Lower lobe of right lung (tissue), 2 donors: ENCODE data around the gene THOC6. TPM values are rescaled to one million over a fixed set of nuclear protein-coding genes. Genes with fewer than 3 reads are reported as not detected.

Experiments
- ATAC-seq, 2 donors: fragments of 200-7000 bp; cut with Tn5 transposase; one replicate each; pipeline ENCODE4 v1.9.1; 2020 to 2022; ENCODE audit warnings: mild to moderate bottlenecking in 2 of 2, moderate library complexity in 2 of 2
- DNase-seq: peaks from one replicate; pipeline ENCODE4 v3.0.0-alpha.2; 2020
- H3K27ac ChIP-seq: fragments of 200-600 bp; one replicate; pipeline ENCODE4 v1.8.0; 2022
- H3K27me3 ChIP-seq: fragments of 200-600 bp; one replicate; pipeline ENCODE4 v1.8.0; 2022; ENCODE audit warnings: low read depth
- H3K36me3 ChIP-seq: fragments of 200-600 bp; one replicate; pipeline ENCODE4 v1.8.0; 2022; ENCODE audit warnings: mild to moderate bottlenecking
- H3K4me1 ChIP-seq: fragments of 200-600 bp; one replicate; pipeline ENCODE4 v1.8.0; 2022
- H3K4me3 ChIP-seq: fragments of 200-600 bp; one replicate; pipeline ENCODE4 v1.8.0; 2022; ENCODE audit warnings: mild to moderate bottlenecking
- H3K9me3 ChIP-seq: fragments of 200-600 bp; one replicate; pipeline ENCODE4 v1.8.0; 2022
- CTCF ChIP-seq: fragments of 200-600 bp; IDR thresholded peaks from one replicate; pipeline ENCODE4 v1.8.0; 2022; ENCODE audit warnings: antibody characterized with exemption, mild to moderate bottlenecking
- intact Hi-C: fragments of 100-400 bp; cut with DNase I; formaldehyde crosslinking; loops from one replicate; pipeline ENCODE4 v1.11.0; 2022
- total RNA-seq: library from RNA; stranded (reverse); fragmentation: NEBNext Ultra II Directional; extraction: Animal tissue kit (Norgen Biotek cat#: 25700); gene quantifications from one replicate; pipeline ENCODE4 v1.2.1, GENCODE V29; 2021
- donor health status: DM: no; HTN: yes; CAD: no; lungs with severe emphysema.

Gene THOC6
- total RNA-seq, 1 donor from 2014 or later, result 26.8 TPM

DNA sequence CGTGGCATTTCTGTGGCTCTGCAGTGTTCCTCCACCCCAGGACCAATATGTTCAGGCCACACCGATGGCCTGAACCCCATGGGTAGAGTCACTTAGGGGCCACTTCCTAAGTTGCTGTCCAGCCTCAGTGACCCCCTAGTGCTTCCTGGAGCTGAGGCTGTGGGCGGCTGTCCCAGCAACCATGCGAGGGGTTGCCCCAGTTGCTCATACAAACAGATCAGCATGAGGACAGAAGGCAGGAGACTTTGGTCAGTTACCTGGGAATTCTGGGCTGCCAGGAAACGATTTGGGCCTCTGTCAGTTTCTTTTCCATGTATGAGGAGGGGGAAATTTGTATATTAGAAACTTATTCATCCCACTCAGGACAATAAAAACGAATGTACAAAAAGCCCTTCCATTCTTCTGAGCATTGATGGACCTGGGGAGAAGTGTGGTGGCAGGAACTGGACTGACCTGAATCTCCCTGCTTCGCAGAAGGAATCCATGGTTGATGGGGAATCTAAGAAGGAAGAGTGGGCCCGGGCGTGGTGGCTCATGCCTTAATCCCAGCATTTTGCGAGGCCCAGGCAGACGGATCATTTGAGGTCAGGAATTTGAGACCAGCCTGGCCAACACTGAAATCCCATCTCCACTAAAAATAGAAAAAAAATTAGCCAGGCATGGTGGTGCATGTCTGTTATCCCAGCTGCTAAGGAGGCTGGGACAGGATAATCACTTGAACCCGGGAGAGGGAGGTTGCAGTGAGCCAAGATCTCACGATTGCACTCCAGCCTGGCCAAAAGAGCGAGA is 36.7 kb downstream of the THOC6 start:
- intact Hi-C loops, result no loop called here
- H3K36me3 ChIP-seq, result no peaks in the 10 kb centered on the region
- peaks cover 41% of the 10 kb centered on the region for H3K4me1 ChIP-seq
- H3K27ac ChIP-seq, result peak overlapping the region; percentile 86
- ATAC-seq (no peak), DNase-seq (no peak)
- TF ChIP-seq CTCF, result no peak
- no peak overlapping the region for H3K4me3 ChIP-seq
- no peaks in the 10 kb centered on the region for H3K27me3 ChIP-seq
- H3K9me3 ChIP-seq, result no peaks in the 10 kb centered on the region

GRCh38 chr16:3062553-3062952 is 38.7 kb downstream of the THOC6 start:
- no peak for TF ChIP-seq CTCF
- no peaks in the 10 kb centered on the region for H3K9me3 ChIP-seq
- H3K36me3 ChIP-seq, result no peaks in the 10 kb centered on the region
- intact Hi-C loops, result no loop called here
- DNase-seq (no peak), ATAC-seq (no peak)
- H3K4me1 ChIP-seq, result peaks cover 45% of the 10 kb centered on the region
- H3K27me3 ChIP-seq, result no peaks in the 10 kb centered on the region
- no peak overlapping the region for H3K4me3 ChIP-seq
- H3K27ac ChIP-seq, result no peak overlapping the region

DNA sequence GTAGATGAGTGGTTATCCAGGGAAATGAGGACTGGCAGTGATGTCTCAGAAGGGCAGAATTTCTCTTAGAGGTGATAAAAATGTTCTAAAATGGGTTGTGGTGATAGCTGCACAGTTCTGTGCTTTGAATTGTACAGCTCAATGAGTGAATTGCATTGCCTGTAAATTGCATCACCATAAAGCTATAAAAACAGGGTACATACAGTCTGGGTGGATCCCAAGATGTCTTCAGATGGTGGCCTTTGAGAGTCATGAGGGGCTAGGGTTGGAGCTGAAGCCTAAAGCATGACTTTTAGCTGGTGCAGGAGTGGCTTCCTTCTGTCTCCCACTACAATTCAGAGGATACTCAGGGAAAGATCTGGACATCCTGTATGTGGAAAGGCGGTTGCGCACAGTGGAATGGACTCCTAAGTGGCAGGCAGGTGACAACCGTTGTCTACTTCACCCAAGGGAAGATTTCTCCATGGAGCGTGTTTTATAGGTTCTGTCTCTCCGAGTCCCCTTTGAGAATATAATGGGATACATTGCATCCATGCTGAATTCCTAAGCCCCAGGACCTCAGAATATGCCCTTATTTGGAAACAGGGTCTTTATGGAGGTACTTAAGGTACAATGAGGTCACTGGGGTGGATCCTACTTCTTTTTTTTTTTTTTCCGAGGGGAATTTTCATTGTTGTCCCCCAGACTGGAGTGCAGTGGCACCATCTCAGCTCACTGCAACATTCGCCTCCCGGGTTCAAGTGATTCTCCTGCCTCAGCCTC is 40.0 kb downstream of the THOC6 start:
- Histone ChIP-seq H3K27me3 (no peaks in the 10 kb centered on the region), H3K4me1 (peaks cover 35% of the 10 kb centered on the region), H3K36me3 (peaks cover 4% of the 10 kb centered on the region), H3K4me3 (no peak overlapping the region), H3K27ac (no peak overlapping the region), H3K9me3 (no peaks in the 10 kb centered on the region)
- DNase-seq (no peak), ATAC-seq (no peak)
- intact Hi-C loops, result no loop called here
- TF ChIP-seq CTCF, result no peak

DNA sequence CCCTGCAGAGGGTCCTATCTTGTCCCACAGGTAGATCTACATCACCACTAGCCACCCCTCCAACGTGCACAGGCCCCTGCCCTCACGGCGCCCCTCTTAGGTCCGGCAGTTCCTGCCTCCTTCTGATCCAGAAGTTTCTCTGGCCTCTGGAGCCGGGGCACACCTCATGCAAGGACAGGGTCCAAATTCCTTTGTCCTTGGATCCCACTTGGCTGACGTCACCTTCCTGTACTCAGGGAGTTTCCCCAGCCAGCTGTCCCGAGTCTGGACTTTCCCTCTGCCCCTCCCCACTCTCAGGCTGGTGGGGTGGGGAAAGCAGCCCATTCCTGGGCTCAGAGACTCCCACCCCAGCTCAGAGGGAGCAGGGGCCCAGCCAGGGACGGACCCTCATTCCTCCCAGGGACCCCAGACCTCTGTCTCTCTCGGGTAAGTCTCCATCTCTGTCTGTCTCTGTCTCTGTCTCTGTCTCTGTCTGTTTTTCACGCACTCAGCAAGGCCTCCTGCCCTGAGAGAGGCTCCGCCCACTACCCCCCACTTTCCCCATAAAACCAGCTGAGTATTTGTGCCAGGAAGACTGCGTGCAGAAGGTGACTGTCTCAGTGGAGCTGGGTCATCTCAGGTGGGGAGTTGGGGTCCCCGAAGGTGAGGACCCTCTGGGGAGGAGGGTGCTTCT is 41.4 kb downstream of the THOC6 start, which contains the start of gene IL32:
TSS of gene IL32 (plus strand) at position 572 of the 673 bp plus-strand sequence. CDS start 172 bp downstream, outside the sequence.
- peaks cover 27% of the 10 kb centered on the region for H3K4me1 ChIP-seq
- TF ChIP-seq CTCF, result no peak
- peak; percentile 78 to 89 for ATAC-seq
- no peak for DNase-seq
- no peaks in the 10 kb centered on the region for H3K27me3 ChIP-seq
- intact Hi-C loops, result no loop called here
- peak within 1 kb of the TSS; percentile 59 for H3K4me3 ChIP-seq
- no peaks in the 10 kb centered on the region for H3K9me3 ChIP-seq
- H3K27ac ChIP-seq, result peak within 1 kb of the TSS; percentile 80
- H3K36me3 ChIP-seq, result peaks cover 4% of the 10 kb centered on the region

DNA sequence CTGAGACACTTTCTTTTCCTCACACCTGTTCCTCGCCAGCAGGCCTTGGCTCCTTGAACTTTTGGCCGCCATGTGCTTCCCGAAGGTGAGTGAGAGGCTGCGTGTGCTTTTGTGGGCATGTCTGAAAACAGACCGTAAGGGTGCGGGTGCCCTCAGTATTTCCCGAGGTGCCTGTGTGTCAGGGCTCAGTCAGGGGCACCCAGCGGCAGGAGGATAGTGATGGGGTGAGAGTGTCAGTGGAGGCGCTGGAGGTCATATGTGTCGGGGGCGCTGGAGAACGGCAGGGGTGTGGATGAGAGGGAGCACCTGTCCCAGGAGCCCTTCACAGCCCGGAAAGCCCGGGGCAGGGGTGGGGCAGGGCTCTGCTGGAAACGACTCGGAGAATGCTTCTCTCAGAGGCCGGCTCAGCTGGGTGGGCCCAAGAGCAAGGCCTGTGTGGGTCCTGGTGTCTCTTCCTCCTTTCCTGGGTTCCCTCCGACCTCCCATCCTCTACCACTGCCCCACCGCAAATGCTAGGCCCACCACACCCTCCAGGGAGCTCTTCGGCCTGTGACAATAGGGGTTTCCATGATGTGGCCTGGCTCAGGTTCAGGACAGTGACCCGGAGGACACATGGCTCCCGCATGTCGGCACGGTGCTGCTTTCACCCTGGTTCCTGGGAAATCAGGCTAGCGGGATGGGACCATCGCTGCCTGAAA is 42.1 kb downstream of the THOC6 start:
- Histone ChIP-seq H3K4me3 (peak overlapping the region; percentile 59), H3K27me3 (no peaks in the 10 kb centered on the region), H3K36me3 (peaks cover 4% of the 10 kb centered on the region), H3K27ac (peak overlapping the region; percentile 80), H3K4me1 (peaks cover 26% of the 10 kb centered on the region), H3K9me3 (no peaks in the 10 kb centered on the region)
- TF ChIP-seq CTCF, result no peak
- no peak for DNase-seq
- intact Hi-C loops, result no loop called here
- ATAC-seq, result peak; percentile 10 to 25
